BLaER1 treated with 17β-estradiol and CSF1 and Interleukin-3, amounts not matched to agents 10 nM and 100 nM (cell line): Measurements from ENCODE around the gene CPLANE2.
A peak's percentile ranks its signal among the peaks of the same experiment; 100 is the strongest.

Experiments
- H3K27ac ChIP-seq, 11 experiments: shearing (Covaris generic); formaldehyde crosslinking; 2 replicates each; pipeline ENCODE4 v1.8.1; 2022
- H3K27me3 ChIP-seq, 11 experiments: shearing (Covaris generic); formaldehyde crosslinking; 2 replicates each; pipeline ENCODE4 v1.8.1; 2022
- H3K36me3 ChIP-seq, 11 experiments: shearing (Covaris generic); formaldehyde crosslinking; 2 replicates each; pipeline ENCODE4 v1.8.1; 2022
- H3K4me1 ChIP-seq, 10 experiments: shearing (Covaris generic); formaldehyde crosslinking; 2 replicates each; pipeline ENCODE4 v1.8.1; 2022
- H3K4me2 ChIP-seq, 11 experiments: shearing (Covaris generic); formaldehyde crosslinking; 2 replicates each; pipeline ENCODE4 v1.8.1; 2022
- H3K4me3 ChIP-seq, 10 experiments: shearing (Covaris generic); formaldehyde crosslinking; 2 replicates each; pipeline ENCODE4 v1.8.1; 2022
- H3K9ac ChIP-seq, 11 experiments: shearing (Covaris generic); formaldehyde crosslinking; 2 replicates each; pipeline ENCODE4 v1.8.1; 2022
- H3K9me3 ChIP-seq, 11 experiments: shearing (Covaris generic); formaldehyde crosslinking; replicated peaks in 1 of 11; 2 replicates each; pipeline ENCODE4 v1.8.1; 2022
- H4K20me1 ChIP-seq, 11 experiments: shearing (Covaris generic); formaldehyde crosslinking; 2 replicates each; pipeline ENCODE4 v1.8.1; 2022
- Cebpa-rat ChIP-seq, 11 experiments: shearing (Covaris generic); IDR thresholded peaks; 2 replicates each; pipeline ENCODE4 v1.8.1; 2022

CPLANE2 gene

GRCh38 chr1:16236511-16237342 lies at the start of gene CPLANE2:
Gene CPLANE2 (minus strand): TSS chr1:16237183. CDS start chr1:16236742, 441 bp downstream.
- Histone ChIP-seq H3K4me1 (peaks cover 17 to 27% (median 21%) of the 10 kb centered on the region in 10 experiments), H3K27ac (peak within 1 kb of the TSS; percentile 31 to 80 (median 75); a peak in 21 of 22 replicates)
- no peak for TF ChIP-seq Cebpa-rat (IDR thresholded peaks at IDR 0.05)

GRCh38 chr1:16286122-16286521 lies 49.1 kb upstream of the CPLANE2 start:
- Histone ChIP-seq H3K27me3 (no peaks in the 10 kb centered on the region), H3K27ac (no peak overlapping the region), H3K9me3 (no peaks in the 10 kb centered on the region), H3K4me1 (peaks cover 0 to 9% (median 0%) of the 10 kb centered on the region in 10 experiments; a peak in 2 of 20 replicates), H3K4me2 (no peak overlapping the region), H3K36me3 (peaks cover 66 to 99% (median 81%) of the 10 kb centered on the region in 11 experiments), H3K9ac (no peak overlapping the region), H4K20me1 (peaks cover 0 to 99% (median 22%) of the 10 kb centered on the region in 11 experiments; a peak in 13 of 22 replicates), H3K4me3 (no peak overlapping the region)
- TF ChIP-seq Cebpa-rat (IDR thresholded peaks at IDR 0.05) = no peak

More at GRCh38 chr1:16236511-16237342, at the start of gene CPLANE2:
- Histone ChIP-seq H4K20me1 (no peaks in the 10 kb centered on the region), H3K9ac (peak within 1 kb of the TSS; percentile 72 to 83 (median 77)), H3K4me2 (peak within 1 kb of the TSS; percentile 84 to 99 (median 94)), H3K36me3 (peaks cover 0 to 11% (median 0%) of the 10 kb centered on the region in 11 experiments; a peak in 3 of 22 replicates), H3K27me3 (no peaks in the 10 kb centered on the region), H3K4me3 (peak within 1 kb of the TSS; percentile 54 to 81 (median 69)), H3K9me3 (no peaks in the 10 kb centered on the region)

- Histone ChIP-seq H3K4me1 (peaks cover 0 to 8% (median 4%) of the 10 kb centered on the region in 10 experiments; a peak in 8 of 20 replicates), H3K36me3 (peaks cover 40 to 98% (median 63%) of the 10 kb centered on the region in 11 experiments), H3K27ac (no peak overlapping the region)
These were observed 44.8 kb upstream of the CPLANE2 start for GRCh38 chr1:16281765-16282164.

GRCh38 chr1:16279186-16279585 lies 42.2 kb upstream of the CPLANE2 start:
- H3K4me1 ChIP-seq = peaks cover 0 to 8% (median 4%) of the 10 kb centered on the region in 10 experiments; a peak in 8 of 20 replicates
- peak overlapping the region in 2 of 11 experiments; percentile 6 to 15; a peak in 1 of 22 replicates for H3K4me2 ChIP-seq
- no peaks in the 10 kb centered on the region for H3K27me3 ChIP-seq
- no peak overlapping the region for H3K27ac ChIP-seq
- TF ChIP-seq Cebpa-rat (IDR thresholded peaks at IDR 0.05) = no peak
- H3K4me3 ChIP-seq = no peak overlapping the region
- H4K20me1 ChIP-seq = peaks cover 0 to 97% (median 13%) of the 10 kb centered on the region in 11 experiments; a peak in 16 of 22 replicates
- no peaks in the 10 kb centered on the region for H3K9me3 ChIP-seq
- peaks cover 31 to 98% (median 55%) of the 10 kb centered on the region in 11 experiments; a peak in 21 of 22 replicates for H3K36me3 ChIP-seq
- H3K9ac ChIP-seq = no peak overlapping the region

More at GRCh38 chr1:16281765-16282164, 44.8 kb upstream of the CPLANE2 start:
- TF ChIP-seq Cebpa-rat (IDR thresholded peaks at IDR 0.05) = no peak
- no peak overlapping the region for H3K4me2 ChIP-seq
- peaks cover 0 to 97% (median 25%) of the 10 kb centered on the region in 11 experiments; a peak in 15 of 22 replicates for H4K20me1 ChIP-seq
- H3K9me3 ChIP-seq = no peaks in the 10 kb centered on the region
- H3K27me3 ChIP-seq = no peaks in the 10 kb centered on the region
- H3K9ac ChIP-seq = no peak overlapping the region
- H3K4me3 ChIP-seq = no peak overlapping the region

- Histone ChIP-seq H3K4me1 (peaks cover 0 to 8% (median 4%) of the 10 kb centered on the region in 10 experiments; a peak in 8 of 20 replicates), H3K27me3 (no peaks in the 10 kb centered on the region), H3K36me3 (peaks cover 23 to 98% (median 58%) of the 10 kb centered on the region in 11 experiments; a peak in 21 of 22 replicates), H4K20me1 (peaks cover 0 to 98% (median 25%) of the 10 kb centered on the region in 11 experiments; a peak in 17 of 22 replicates), H3K9me3 (no peaks in the 10 kb centered on the region), H3K4me2 (no peak overlapping the region), H3K4me3 (no peak overlapping the region), H3K9ac (no peak overlapping the region), H3K27ac (no peak overlapping the region)
- TF ChIP-seq Cebpa-rat (IDR thresholded peaks at IDR 0.05) = no peak
These were observed 39.5 kb upstream of the CPLANE2 start for GRCh38 chr1:16276302-16277030.

GRCh38 chr1:16275591-16275990 lies 38.6 kb upstream of the CPLANE2 start:
- Histone ChIP-seq H3K4me2 (no peak overlapping the region), H3K27me3 (no peaks in the 10 kb centered on the region), H4K20me1 (peaks cover 0 to 98% (median 25%) of the 10 kb centered on the region in 11 experiments; a peak in 16 of 22 replicates), H3K4me1 (peaks cover 0 to 8% (median 4%) of the 10 kb centered on the region in 10 experiments; a peak in 8 of 20 replicates), H3K27ac (no peak overlapping the region), H3K4me3 (no peak overlapping the region), H3K9ac (no peak overlapping the region), H3K36me3 (peaks cover 30 to 98% (median 55%) of the 10 kb centered on the region in 11 experiments), H3K9me3 (no peaks in the 10 kb centered on the region)
- no peak for TF ChIP-seq Cebpa-rat (IDR thresholded peaks at IDR 0.05)

- Histone ChIP-seq H3K27ac (no peak overlapping the region), H3K4me2 (no peak overlapping the region), H4K20me1 (peaks cover 8 to 100% (median 34%) of the 10 kb centered on the region in 11 experiments; a peak in 17 of 22 replicates), H3K9me3 (no peaks in the 10 kb centered on the region), H3K27me3 (no peaks in the 10 kb centered on the region), H3K36me3 (peaks cover 9 to 89% (median 23%) of the 10 kb centered on the region in 11 experiments; a peak in 19 of 22 replicates), H3K9ac (no peak overlapping the region), H3K4me3 (no peak overlapping the region), H3K4me1 (peaks cover 0 to 14% (median 0%) of the 10 kb centered on the region in 10 experiments; a peak in 2 of 20 replicates)
- TF ChIP-seq Cebpa-rat (IDR thresholded peaks at IDR 0.05) = no peak
These were observed 30.8 kb upstream of the CPLANE2 start for GRCh38 chr1:16267690-16268180.

- Histone ChIP-seq H4K20me1 (peaks cover 8 to 100% (median 35%) of the 10 kb centered on the region in 11 experiments; a peak in 17 of 22 replicates), H3K4me3 (no peak overlapping the region), H3K9me3 (no peaks in the 10 kb centered on the region), H3K9ac (no peak overlapping the region; a peak in 1 of 22 replicates), H3K4me2 (no peak overlapping the region), H3K27me3 (no peaks in the 10 kb centered on the region), H3K36me3 (peaks cover 6 to 89% (median 23%) of the 10 kb centered on the region in 11 experiments; a peak in 18 of 22 replicates), H3K4me1 (peaks cover 0 to 14% (median 0%) of the 10 kb centered on the region in 10 experiments; a peak in 2 of 20 replicates), H3K27ac (no peak overlapping the region)
- no peak for TF ChIP-seq Cebpa-rat (IDR thresholded peaks at IDR 0.05)
These were observed 29.6 kb upstream of the CPLANE2 start for GRCh38 chr1:16266411-16267118.
